H1 (cell line): ENCODE results near the gene ZNF618. TPM values are rescaled to one million over a fixed set of nuclear protein-coding genes. Genes with fewer than 3 reads are reported as not detected.

Source experiments
- CTCF ChIA-PET: fragments of 300-600 bp; sonication (Branson Sonifier 250); formaldehyde crosslinking; loops from one replicate; lab custom pipeline; 2021; ENCODE audit not compliant: partially characterized antibody; lab: Charles Lee
- POLR2A ChIA-PET: fragments of 300-600 bp; sonication (Branson Sonifier 250); formaldehyde crosslinking; loops from one replicate; lab custom pipeline; 2021; ENCODE audit warnings: inconsistent platforms; ENCODE audit not compliant: partially characterized antibody; lab: Charles Lee
- DNase-seq, 2 experiments: peaks; one replicate each; pipeline versions ENCODE4 v3.0.0 to v3.0.0-alpha.2; 2010 to 2022; ENCODE audit warnings: low spot score in 2 of 2, low read depth in 1 of 2, mixed read lengths in 1 of 2
- FAIRE-seq: peaks from 2 replicates; lab custom pipeline; 2011; peaks lifted over from hg19 to GRCh38; lab: Jason Lieb, UNC
- H2AFZ ChIP-seq: 2 replicates; pipeline ENCODE4 v1.8.1; 2012; ENCODE audit warnings: low read length, inconsistent platforms
- H2AK5ac ChIP-seq: 2 replicates; pipeline ENCODE4 v1.6.1; 2013; ENCODE audit warnings: low read depth, low read length
- H2BK120ac ChIP-seq: replicated peaks from 2 replicates; pipeline ENCODE3; 2013; ENCODE audit warnings: low read depth, low read length, inconsistent platforms
- H2BK12ac ChIP-seq: 2 replicates; pipeline ENCODE4 v1.6.1; 2013; ENCODE audit warnings: low read depth, low read length
- H2BK15ac ChIP-seq: 2 replicates; pipeline ENCODE4 v1.6.1; 2013; ENCODE audit warnings: low read length
- H2BK20ac ChIP-seq: 2 replicates; pipeline ENCODE4 v1.6.1; 2013; ENCODE audit warnings: low read length
- H2BK5ac ChIP-seq: 2 replicates; pipeline ENCODE4 v1.6.1; 2013; ENCODE audit warnings: low read depth, low read length
- H3K14ac ChIP-seq: 2 replicates; pipeline ENCODE4 v1.6.1; 2013; ENCODE audit warnings: inconsistent platforms; ENCODE audit not compliant: insufficient read length
- H3K18ac ChIP-seq: 2 replicates; pipeline ENCODE4 v1.6.1; 2013; ENCODE audit warnings: low read length; ENCODE audit errors: extremely low read depth
- H3K23ac ChIP-seq: 2 replicates; pipeline ENCODE4 v1.6.1; 2013; ENCODE audit warnings: inconsistent platforms; ENCODE audit not compliant: insufficient read length
- H3K23me2 ChIP-seq: 2 replicates; pipeline ENCODE4 v1.6.1; 2013; ENCODE audit warnings: low read depth, low read length
- H3K27ac ChIP-seq: 2 replicates; pipeline ENCODE4 v1.6.1; 2011; ENCODE audit warnings: low read depth, low read length, inconsistent platforms
- H3K27me3 ChIP-seq, 4 experiments: replicated peaks in 1 of 4; 1 replicate in 1 of 4; 2 replicates in 3 of 4; pipeline versions ENCODE4 v1.6.1 to v1.8.1; 2011 to 2013; ENCODE audit warnings: low read length in 3 of 4, mild to moderate bottlenecking in 3 of 4, inconsistent platforms in 2 of 4, mixed read lengths in 2 of 4, moderate library complexity in 1 of 4; ENCODE audit not compliant: control insufficient read depth in 3 of 4, insufficient read depth in 3 of 4; ENCODE audit errors: extremely low read depth in 1 of 4
- H3K36me3 ChIP-seq, 4 experiments: 2 replicates each; pipeline versions ENCODE4 v1.6.1 to v1.8.1; 2011 to 2013; ENCODE audit warnings: mild to moderate bottlenecking in 4 of 4, low read length in 3 of 4, moderate library complexity in 2 of 4, control low read depth in 1 of 4, inconsistent platforms in 1 of 4; ENCODE audit not compliant: insufficient read depth in 4 of 4, control insufficient read depth in 2 of 4
- H3K4ac ChIP-seq: replicated peaks from 2 replicates; pipeline ENCODE3; 2013; ENCODE audit warnings: low read length, low read depth, mixed read lengths, inconsistent platforms; ENCODE audit not compliant: insufficient read length
- H3K4me1 ChIP-seq, 4 experiments: replicated peaks in 1 of 4; 1 replicate in 1 of 4; 2 replicates in 3 of 4; pipeline versions ENCODE4 v1.6.1 to v1.8.1; 2011 to 2013; ENCODE audit warnings: low read length in 3 of 4, inconsistent platforms in 2 of 4, mixed read lengths in 1 of 4; ENCODE audit not compliant: insufficient read depth in 4 of 4, control insufficient read depth in 3 of 4
- H3K4me2 ChIP-seq, 2 experiments: 2 replicates each; pipeline versions ENCODE4 v1.6.1 to v1.8.1; 2011 to 2013; ENCODE audit warnings: low read depth in 2 of 2, low read length in 2 of 2, control low read depth in 1 of 2, inconsistent platforms in 1 of 2, mild to moderate bottlenecking in 1 of 2; ENCODE audit not compliant: insufficient read depth in 1 of 2
- H3K4me3 ChIP-seq, 4 experiments: fragments of 200-600, 300-600 bp in 1 of 4; sonication (generic), shearing (Covaris generic), sonication (Bioruptor Twin) in 1 of 4; 2 replicates each; pipeline versions ENCODE4 v1.5.1 to v1.8.1; 2011 to 2016; ENCODE audit warnings: low read length in 4 of 4, low read depth in 3 of 4, control low read depth in 2 of 4, inconsistent platforms in 2 of 4, mild to moderate bottlenecking in 2 of 4, mixed read lengths in 1 of 4, moderate library complexity in 1 of 4; ENCODE audit not compliant: insufficient read depth in 2 of 4; ENCODE audit errors: extremely low read depth in 1 of 4
- H3K56ac ChIP-seq: replicated peaks from 2 replicates; pipeline ENCODE3; 2013; ENCODE audit warnings: low read depth, mild to moderate bottlenecking, mixed read lengths, low read length, inconsistent platforms; ENCODE audit not compliant: insufficient read length
- H3K79me1 ChIP-seq: 2 replicates; pipeline ENCODE4 v1.6.1; 2013; ENCODE audit warnings: low read depth, low read length, control low read depth
- H3K79me2 ChIP-seq, 2 experiments: 2 replicates each; pipeline versions ENCODE4 v1.6.1 to v1.8.1; 2012 to 2013; ENCODE audit warnings: low read length in 2 of 2, mild to moderate bottlenecking in 2 of 2, inconsistent platforms in 1 of 2; ENCODE audit not compliant: insufficient read depth in 2 of 2, control insufficient read depth in 1 of 2
- H3K9ac ChIP-seq, 4 experiments: replicated peaks in 1 of 4; 1 replicate in 1 of 4; 2 replicates in 3 of 4; pipeline versions ENCODE4 v1.6.1 to v1.8.1; 2011 to 2013; ENCODE audit warnings: low read depth in 3 of 4, low read length in 3 of 4, control low read depth in 2 of 4, mild to moderate bottlenecking in 2 of 4, moderate library complexity in 2 of 4, inconsistent platforms in 1 of 4; ENCODE audit errors: extremely low read depth in 1 of 4
- H3K9me3 ChIP-seq, 2 experiments: 2 replicates each; pipeline versions ENCODE4 v1.6.1 to v1.8.1; 2012 to 2013; ENCODE audit warnings: mild to moderate bottlenecking in 2 of 2, moderate library complexity in 2 of 2, control low read depth in 1 of 2, inconsistent platforms in 1 of 2, low read depth in 1 of 2, low read length in 1 of 2, mixed read lengths in 1 of 2; ENCODE audit not compliant: insufficient read depth in 2 of 2
- H4K20me1 ChIP-seq, 2 experiments: replicated peaks in 1 of 2; 2 replicates each; pipeline versions ENCODE3 to v1.8.1; 2011 to 2013; ENCODE audit warnings: inconsistent platforms in 2 of 2, low read length in 2 of 2, mild to moderate bottlenecking in 1 of 2; ENCODE audit not compliant: insufficient read depth in 2 of 2, control insufficient read depth in 1 of 2
- H4K5ac ChIP-seq: 2 replicates; pipeline ENCODE4 v1.6.1; 2013; ENCODE audit warnings: low read length, low read depth, mixed read lengths, inconsistent platforms; ENCODE audit not compliant: insufficient read length
- H4K8ac ChIP-seq: 2 replicates; pipeline ENCODE4 v1.8.0; 2013; ENCODE audit warnings: mild to moderate bottlenecking, moderate library complexity, low read length, inconsistent platforms; ENCODE audit not compliant: insufficient read depth; ENCODE audit errors: extremely low read depth
- H4K91ac ChIP-seq: replicated peaks from 2 replicates; pipeline ENCODE3; 2013; ENCODE audit warnings: low read length, mixed read lengths, inconsistent platforms; ENCODE audit not compliant: insufficient read length
- ASH2L ChIP-seq: fragments of 200-600, 300-600 bp; sonication (generic); IDR thresholded peaks from one replicate; pipeline ENCODE4 v1.7.1; 2017; ENCODE audit warnings: low read length
- MAX ChIP-seq: IDR thresholded peaks from 2 replicates; pipeline ENCODE4 v1.6.1; 2012; ENCODE audit warnings: inconsistent platforms
- SP1 ChIP-seq: IDR thresholded peaks from 2 replicates; pipeline ENCODE4 v1.6.1; 2011; ENCODE audit warnings: low read depth, low read length
- TAF7 ChIP-seq: optimal IDR thresholded peaks from 2 replicates; pipeline ENCODE3; 2011; ENCODE audit warnings: low read depth, mild to moderate bottlenecking, inconsistent platforms, low read length, moderate library complexity, borderline replicate concordance
- WGBS, 2 experiments: shearing (Covaris generic) in 1 of 2; methylation state at CpG; one replicate each; pipeline versions ENCODE4 v1.1.6 to v1.1.7; 2013 to 2015; ENCODE audit warnings: low lambda C conversion rate in 2 of 2, mixed read lengths in 2 of 2, inconsistent platforms in 1 of 2, low coverage in 1 of 2, missing lambda C conversion rate in 1 of 2; ENCODE audit not compliant: insufficient replicate concordance in 2 of 2, insufficient coverage in 1 of 2, insufficient read length in 1 of 2; ENCODE audit errors: extremely low coverage in 1 of 2, missing lambda C conversion rate in 1 of 2; 5-methylcytosine and 5-hydroxymethylcytosine counted together
- polyA plus RNA-seq, 7 experiments: library from polyadenylated mRNA; depleted of rRNA in 3 of 7; stranded (reverse) in 5 of 7; unstranded in 2 of 7; fragments of >200 nt in 5 of 7; fragments of 200-250 nt in 2 of 7; gene quantifications; 1 replicate in 5 of 7; 2 replicates in 1 of 7; 4 replicates in 1 of 7; pipeline versions ENCODE4 v1.2.1 to v1.2.3, GENCODE V29; 2011 to 2013; ENCODE audit warnings: missing spikeins in 2 of 7, mixed read lengths in 2 of 7
- total RNA-seq: library from RNA; stranded (reverse); fragmentation: NEBNext Ultra II Directional; extraction: Animal tissue kit (Norgen Biotek cat#: 25700); gene quantifications from 2 replicates; pipeline ENCODE4 v1.2.1, GENCODE V29; 2021

ZNF618 gene
- total and polyA plus RNA-seq, 2 of the 8 experiments (the other 6 are each of a cell fraction or from before 2014, with no cell fraction given) = 9.6 to 28.5 TPM

- WGBS, 2 experiments = 97% methylated on average over 4 of the region's 4 CpGs; no CpG with 5 or more reads in 1 of the 2 experiments
- H2BK120ac ChIP-seq = no peak overlapping the region
Measured at GRCh38 chr9:114027863-114028465, 151.9 kb downstream of the ZNF618 start.

More at GRCh38 chr9:114027863-114028465, 151.9 kb downstream of the ZNF618 start:
- Histone ChIP-seq H4K20me1 (peaks cover 0 to 2% of the 10 kb centered on the region in 2 experiments), H3K9ac (no peak overlapping the region), H2BK15ac (no peak overlapping the region), H4K91ac (no peak overlapping the region), H2BK5ac (no peak overlapping the region), H4K5ac (no peak overlapping the region), H3K27ac (no peak overlapping the region), H3K4ac (no peak overlapping the region), H3K27me3 (no peaks in the 10 kb centered on the region), H3K23me2 (no peaks in the 10 kb centered on the region), H3K23ac (no peak overlapping the region), H3K9me3 (peaks cover 0 to 3% of the 10 kb centered on the region in 2 experiments; a peak in 1 of 4 replicates), H3K79me1 (peaks cover 2% of the 10 kb centered on the region; the same call in 1 of the 2 replicates), H2BK12ac (no peak overlapping the region), H3K79me2 (no peaks in the 10 kb centered on the region), H3K4me2 (no peak overlapping the region), H3K56ac (no peak overlapping the region), H3K4me3 (no peak overlapping the region), H3K4me1 (no peaks in the 10 kb centered on the region), H3K36me3 (peaks cover 0 to 14% (median 1%) of the 10 kb centered on the region in 4 experiments; a peak in 3 of 8 replicates), H4K8ac (no peak overlapping the region; the same call in 1 of the 2 replicates), H2BK20ac (no peak overlapping the region), H3K14ac (no peak overlapping the region), H3K18ac (no peak overlapping the region), H2AK5ac (no peak overlapping the region), H2AFZ (no peak overlapping the region)
- ChIA-PET POLR2A (no interaction called here), CTCF (no interaction called here)
- DNase-seq (no peak), FAIRE-seq (no peak)
- TF ChIP-seq MAX (no peak), TAF7 (no peak), SP1 (no peak), ASH2L (no peak)
